ENCODE measurements around the gene NSUN7.
"Not testable (repeated sequence)": the region's sequence is repeated elsewhere in the genome, so short reads cannot be mapped to it uniquely, and the experiment has no call there.

NSUN7 gene

GRCh38 chr4:40704073-40704472 lies 45.7 kb upstream of the NSUN7 start:
- H3K4me3 ChIP-seq (ENCODE audit: low read depth, low read length, poor library complexity, severe bottlenecking), result no peak overlapping the region
- no peak overlapping the region for H2AFZ ChIP-seq (ENCODE audit: low read length)
- no peaks in the 10 kb centered on the region for H3K36me3 ChIP-seq (ENCODE audit: insufficient read depth, low read length)
- TF ChIP-seq EZH2 (IDR thresholded peaks at IDR 0.05; ENCODE audit: borderline replicate concordance, low read length) (no peak), CTCF (IDR thresholded peaks at IDR 0.05; ENCODE audit: low read length) (no peak)
- no peaks in the 10 kb centered on the region for H3K9me2 ChIP-seq (ENCODE audit: low read depth, low read length)
- H3K27me3 ChIP-seq (ENCODE audit: insufficient read depth, low read length), result no peaks in the 10 kb centered on the region
- H4K20me1 ChIP-seq (ENCODE audit: insufficient read depth, low read length), result no peaks in the 10 kb centered on the region
- no peak overlapping the region for H3K9ac ChIP-seq (ENCODE audit: low read length)
- H3F3A ChIP-seq (ENCODE audit: insufficient read depth, low read length), result no peaks in the 10 kb centered on the region
- H3K4me1 ChIP-seq (ENCODE audit: insufficient read depth, low read length, severe bottlenecking), result no peaks in the 10 kb centered on the region
- H3K4me2 ChIP-seq (ENCODE audit: low read length), result no peak overlapping the region
- no peaks in the 10 kb centered on the region for H3K9me3 ChIP-seq (ENCODE audit: low read length)
- no peak overlapping the region for H3K27ac ChIP-seq (ENCODE audit: low read depth, low read length, poor library complexity, severe bottlenecking)
- H3K79me2 ChIP-seq (ENCODE audit: insufficient read depth, low read length), result no peaks in the 10 kb centered on the region

- no peak overlapping the region for H3K27ac ChIP-seq (ENCODE audit: low read depth, low read length, poor library complexity, severe bottlenecking)
- no peak overlapping the region for H3K9ac ChIP-seq (ENCODE audit: low read length)
- TF ChIP-seq CTCF (IDR thresholded peaks at IDR 0.05; ENCODE audit: low read length), result no peak
- TF ChIP-seq EZH2 (IDR thresholded peaks at IDR 0.05; ENCODE audit: borderline replicate concordance, low read length), result no peak
- H3K9me2 ChIP-seq (ENCODE audit: low read depth, low read length), result no peaks in the 10 kb centered on the region
- H3K27me3 ChIP-seq (ENCODE audit: insufficient read depth, low read length), result no peaks in the 10 kb centered on the region
- no peak overlapping the region for H2AFZ ChIP-seq (ENCODE audit: low read length)
- H3F3A ChIP-seq (ENCODE audit: insufficient read depth, low read length), result no peaks in the 10 kb centered on the region
- H3K9me3 ChIP-seq (ENCODE audit: low read length), result no peaks in the 10 kb centered on the region
- H4K20me1 ChIP-seq (ENCODE audit: insufficient read depth, low read length), result no peaks in the 10 kb centered on the region
- no peaks in the 10 kb centered on the region for H3K79me2 ChIP-seq (ENCODE audit: insufficient read depth, low read length)
- H3K4me1 ChIP-seq (ENCODE audit: insufficient read depth, low read length, severe bottlenecking), result no peaks in the 10 kb centered on the region
- H3K4me2 ChIP-seq (ENCODE audit: low read length), result no peak overlapping the region
- H3K36me3 ChIP-seq (ENCODE audit: insufficient read depth, low read length), result no peaks in the 10 kb centered on the region
- no peak overlapping the region for H3K4me3 ChIP-seq (ENCODE audit: low read depth, low read length, poor library complexity, severe bottlenecking)
These were observed 39.1 kb upstream of the NSUN7 start for GRCh38 chr4:40710484-40711254.

- not testable (repeated sequence) for H2AFZ ChIP-seq (ENCODE audit: low read length); H3F3A ChIP-seq (ENCODE audit: insufficient read depth, low read length); H3K79me2 ChIP-seq (ENCODE audit: insufficient read depth, low read length); H3K4me2 ChIP-seq (ENCODE audit: low read length); H3K9me2 ChIP-seq (ENCODE audit: low read depth, low read length); H3K4me3 ChIP-seq (ENCODE audit: low read depth, low read length, poor library complexity, severe bottlenecking); H3K27me3 ChIP-seq (ENCODE audit: insufficient read depth, low read length); H3K36me3 ChIP-seq (ENCODE audit: insufficient read depth, low read length); H4K20me1 ChIP-seq (ENCODE audit: insufficient read depth, low read length); H3K9me3 ChIP-seq (ENCODE audit: low read length); H3K27ac ChIP-seq (ENCODE audit: low read depth, low read length, poor library complexity, severe bottlenecking); H3K9ac ChIP-seq (ENCODE audit: low read length); H3K4me1 ChIP-seq (ENCODE audit: insufficient read depth, low read length, severe bottlenecking)
These were observed 36.8 kb upstream of the NSUN7 start for GRCh38 chr4:40713001-40713400.

GRCh38 chr4:40713798-40714197 lies 36.0 kb upstream of the NSUN7 start:
- no peak overlapping the region for H2AFZ ChIP-seq (ENCODE audit: low read length)

More at GRCh38 chr4:40713798-40714197, 36.0 kb upstream of the NSUN7 start:
- no peaks in the 10 kb centered on the region for H3K4me1 ChIP-seq (ENCODE audit: insufficient read depth, low read length, severe bottlenecking)
- no peaks in the 10 kb centered on the region for H3F3A ChIP-seq (ENCODE audit: insufficient read depth, low read length)
- no peaks in the 10 kb centered on the region for H3K79me2 ChIP-seq (ENCODE audit: insufficient read depth, low read length)
- no peaks in the 10 kb centered on the region for H4K20me1 ChIP-seq (ENCODE audit: insufficient read depth, low read length)
- no peak overlapping the region for H3K27ac ChIP-seq (ENCODE audit: low read depth, low read length, poor library complexity, severe bottlenecking)
- H3K9ac ChIP-seq (ENCODE audit: low read length), result no peak overlapping the region
- no peaks in the 10 kb centered on the region for H3K27me3 ChIP-seq (ENCODE audit: insufficient read depth, low read length)
- H3K9me3 ChIP-seq (ENCODE audit: low read length), result no peaks in the 10 kb centered on the region
- H3K4me3 ChIP-seq (ENCODE audit: low read depth, low read length, poor library complexity, severe bottlenecking), result no peak overlapping the region
- H3K4me2 ChIP-seq (ENCODE audit: low read length), result no peak overlapping the region
- no peaks in the 10 kb centered on the region for H3K9me2 ChIP-seq (ENCODE audit: low read depth, low read length)
- no peaks in the 10 kb centered on the region for H3K36me3 ChIP-seq (ENCODE audit: insufficient read depth, low read length)
- no peak for TF ChIP-seq CTCF (IDR thresholded peaks at IDR 0.05; ENCODE audit: low read length)
- no peak for TF ChIP-seq EZH2 (IDR thresholded peaks at IDR 0.05; ENCODE audit: borderline replicate concordance, low read length)
